Measurements from ENCODE around the gene RUNX2.

- TF ChIP-seq CTCF (IDR thresholded peaks at IDR 0.05) (no peak), POLR2A (IDR thresholded peaks at IDR 0.05) (no peak)
These were observed 122.0 kb downstream of the RUNX2 start for GRCh38 chr6:45450132-45450531.

All from esophagus squamous epithelium (tissue), 4 donors.